B cell (primary cell): ENCODE measurements around the gene ARHGAP12. TPM values are rescaled to one million over a fixed set of nuclear protein-coding genes. Genes with fewer than 3 reads are reported as not detected.

ENCODE experiments used
- ATAC-seq: fragments of 200-7000 bp; cut with Tn5 transposase; one replicate; pipeline ENCODE4 v1.10.0; 2021; ENCODE audit warnings: low read depth, mild to moderate bottlenecking, moderate number of reproducible peaks, moderate library complexity
- CTCF ChIA-PET: fragments of 350-600 bp; sonication (Branson Sonifier 250); formaldehyde crosslinking; loops from one replicate; lab custom pipeline; 2021; ENCODE audit warnings: antibody characterized with exemption, inconsistent platforms; lab: Charles Lee
- POLR2A ChIA-PET: fragments of 350-600 bp; sonication (Branson Sonifier 250); formaldehyde crosslinking; loops from one replicate; lab custom pipeline; 2021; ENCODE audit warnings: antibody characterized with exemption; lab: Charles Lee
- DNase-seq: peaks from one replicate; pipeline ENCODE4 v3.0.0; 2013
- H2AFZ ChIP-seq: 2 replicates; pipeline ENCODE4 v1.6.1; 2012; ENCODE audit warnings: mild to moderate bottlenecking, low read depth, low read length; ENCODE audit not compliant: insufficient read depth, poor library complexity, severe bottlenecking
- H3K27ac ChIP-seq, 2 donors: 1 replicate in 1 of 2; 2 replicates in 1 of 2; pipeline ENCODE4 v1.5.1; 2012 to 2013; ENCODE audit warnings: low read length in 2 of 2, mild to moderate bottlenecking in 2 of 2, moderate library complexity in 1 of 2
- H3K27me3 ChIP-seq, 4 experiments: fragments of 200-600 bp in 1 of 4; sonication (generic) in 1 of 4; replicated peaks in 1 of 4; 1 replicate in 2 of 4; 2 replicates in 2 of 4; pipeline versions ENCODE4 v1.6.1 to v1.7.0; 2013 to 2016; ENCODE audit warnings: low read length in 3 of 4, mild to moderate bottlenecking in 2 of 4, mixed read lengths in 1 of 4, moderate library complexity in 1 of 4; ENCODE audit not compliant: insufficient read depth in 4 of 4, control insufficient read depth in 3 of 4; ENCODE audit errors: control extremely low read depth in 1 of 4
- H3K36me3 ChIP-seq, 2 experiments: replicated peaks in 1 of 2; 1 replicate in 1 of 2; 2 replicates in 1 of 2; pipeline versions ENCODE4 v1.6.1 to v1.7.1; 2013; ENCODE audit warnings: low read length in 1 of 2; ENCODE audit not compliant: insufficient read depth in 2 of 2, control insufficient read depth in 1 of 2; ENCODE audit errors: control extremely low read depth in 1 of 2, extremely low read depth in 1 of 2
- H3K4me1 ChIP-seq, 2 donors: fragments of 200-600 bp in 1 of 2; sonication (generic) in 1 of 2; 1 replicate in 1 of 2; 2 replicates in 1 of 2; pipeline versions ENCODE4 v1.5.1 to v1.6.1; 2013 to 2017; ENCODE audit warnings: low read length in 2 of 2; ENCODE audit not compliant: control insufficient read depth in 2 of 2, insufficient read depth in 2 of 2
- H3K4me2 ChIP-seq: replicated peaks from 2 replicates; pipeline ENCODE3; 2012; ENCODE audit warnings: mild to moderate bottlenecking, low read depth, low read length; ENCODE audit not compliant: poor library complexity, severe bottlenecking
- H3K4me3 ChIP-seq, 5 experiments: fragments of 200-600 bp in 1 of 5; sonication (generic) in 1 of 5; 1 replicate in 3 of 5; 2 replicates in 2 of 5; pipeline versions ENCODE4 v1.5.1 to v1.7.0; 2011 to 2016; ENCODE audit warnings: low read length in 4 of 5, mild to moderate bottlenecking in 4 of 5, low read depth in 2 of 5, control low read depth in 1 of 5, moderate library complexity in 1 of 5; ENCODE audit not compliant: insufficient read depth in 1 of 5; ENCODE audit errors: control extremely low read depth in 1 of 5, extremely low read depth in 1 of 5
- H3K79me2 ChIP-seq: fragments of 200-600 bp; sonication (generic); one replicate; pipeline ENCODE4 v1.6.0; 2016; ENCODE audit warnings: low read length; ENCODE audit not compliant: control insufficient read depth, insufficient read depth
- H3K9ac ChIP-seq: fragments of 200-600 bp; sonication (generic); 2 replicates; pipeline ENCODE4 v1.6.1; 2017; ENCODE audit warnings: mild to moderate bottlenecking, low read length, moderate library complexity
- H3K9me3 ChIP-seq, 3 donors: one replicate each; pipeline versions ENCODE4 v1.6.1 to v1.7.1; 2013; ENCODE audit warnings: low read length in 2 of 3; ENCODE audit not compliant: control insufficient read depth in 2 of 3, insufficient read depth in 1 of 3; ENCODE audit errors: control extremely low read depth in 1 of 3
- H4K20me1 ChIP-seq: 2 replicates; pipeline ENCODE4 v1.6.0; 2012; ENCODE audit warnings: mild to moderate bottlenecking, low read length; ENCODE audit not compliant: insufficient read depth, control insufficient read depth, poor library complexity, severe bottlenecking
- H3K27ac Mint-ChIP-seq: one replicate; pipeline ENCODE4 v1.8.0; 2021; ENCODE audit warnings: mixed read lengths
- H3K27me3 Mint-ChIP-seq: one replicate; pipeline ENCODE4 v1.8.0; 2021; ENCODE audit warnings: mixed read lengths
- H3K4me1 Mint-ChIP-seq: one replicate; pipeline ENCODE4 v1.8.0; 2021; ENCODE audit warnings: mixed read lengths
- H3K4me3 Mint-ChIP-seq: one replicate; pipeline ENCODE4 v1.8.0; 2021; ENCODE audit warnings: mixed read lengths
- H3K9me3 Mint-ChIP-seq: one replicate; pipeline ENCODE4 v1.8.0; 2022; ENCODE audit warnings: mixed read lengths; ENCODE audit not compliant: insufficient read depth
- CTCF ChIP-seq: fragments of 200-600 bp; IDR thresholded peaks from one replicate; pipeline ENCODE4 v1.8.0; 2022; ENCODE audit warnings: antibody characterized with exemption, mild to moderate bottlenecking
- EZH2 ChIP-seq: IDR thresholded peaks from 2 replicates; pipeline ENCODE4 v1.6.1; 2012; ENCODE audit warnings: borderline replicate concordance, low read depth, mild to moderate bottlenecking, moderate library complexity, low read length; ENCODE audit not compliant: insufficient read depth, poor library complexity, severe bottlenecking
- WGBS: methylation state at CpG from one replicate; pipeline ENCODE4 v1.1.5; 2013; ENCODE audit warnings: missing lambda C conversion rate; ENCODE audit not compliant: insufficient coverage; 5-methylcytosine and 5-hydroxymethylcytosine counted together
- intact Hi-C: fragments of 100-400 bp; cut with micrococcal nuclease; formaldehyde crosslinking; loops from one replicate; pipeline ENCODE4 v1.10.0; 2022
- polyA plus RNA-seq: library from polyadenylated mRNA; depleted of rRNA; stranded (reverse); fragments of >200 nt; gene quantifications from 2 replicates; pipeline ENCODE4 v1.2.3, GENCODE V29; 2012
- total RNA-seq, 2 donors: library from RNA; stranded (reverse); fragments of 120-200 nt in 1 of 2; gene quantifications; 1 replicate in 1 of 2; 2 replicates in 1 of 2; pipeline versions ENCODE4 v1.2.3 to v1.2.4, GENCODE V29; 2013 to 2022

Gene ARHGAP12
- total and polyA plus RNA-seq, 2 donors (not counting 1 experiment from before 2014, with no cell fraction given), result 12.3 to 45.3 TPM

- no peak for TF ChIP-seq CTCF
- no peak for TF ChIP-seq EZH2
- Mint-ChIP-seq H3K9me3 (no peaks in the 10 kb centered on the region), H3K4me3 (no peak overlapping the region), H3K27ac (no peak overlapping the region), H3K4me1 (peaks cover 15% of the 10 kb centered on the region), H3K27me3 (no peaks in the 10 kb centered on the region)
- no peaks in the 10 kb centered on the region for H3K27me3 ChIP-seq
- no peak overlapping the region for H2AFZ ChIP-seq
- ChIA-PET POLR2A (no interaction called here), CTCF (interaction anchor here (1.1 kb wide), 1 partner anchor 10 kb away, joined by 3 read pairs; no protein-coding TSS in a partner anchor)
- DNase-seq (peak; percentile 18), ATAC-seq (no peak)
- H3K9me3 ChIP-seq, result no peaks in the 10 kb centered on the region
- 96% methylated on average over 3 of the region's 4 CpGs for WGBS
- no peak overlapping the region for H3K9ac ChIP-seq
- no peak overlapping the region for H3K4me2 ChIP-seq
- H3K27ac ChIP-seq, result no peak overlapping the region
- no peaks in the 10 kb centered on the region for H3K36me3 ChIP-seq
- H3K79me2 ChIP-seq, result no peaks in the 10 kb centered on the region
- intact Hi-C loops, result no loop called here
- H4K20me1 ChIP-seq, result no peaks in the 10 kb centered on the region
- H3K4me1 ChIP-seq, result peaks cover 0 to 6% of the 10 kb centered on the region in 2 donors
- H3K4me3 ChIP-seq, result no peak overlapping the region
These were observed 11.4 kb upstream of the ARHGAP12 start for GRCh38 chr10:31939797-31940708.

DNA sequence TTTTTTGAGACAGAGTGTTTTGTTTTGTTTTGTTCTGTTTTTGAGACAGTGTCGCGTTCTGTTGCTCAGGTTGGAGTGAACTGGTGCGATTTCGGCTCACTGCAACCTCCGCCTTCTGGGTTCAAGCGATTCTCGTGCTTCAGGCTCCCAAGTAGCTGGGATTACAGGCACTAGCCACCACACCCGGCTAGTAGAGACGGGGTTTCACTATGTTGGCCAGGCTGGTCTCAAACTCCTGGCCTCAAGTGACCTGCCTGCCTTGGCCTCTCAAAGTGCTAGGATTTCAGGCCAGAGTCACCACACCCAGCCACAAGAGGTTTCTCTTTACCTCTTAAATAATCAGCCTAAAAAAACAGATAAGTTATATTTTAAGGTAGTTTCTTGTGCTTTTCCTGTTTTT, 8.7 kb upstream of the ARHGAP12 start:
- ChIA-PET CTCF (no interaction called here), POLR2A (no interaction called here)
- H3K9ac ChIP-seq, result no peak overlapping the region
- ATAC-seq (no peak), DNase-seq (no peak)
- no peaks in the 10 kb centered on the region for H3K27me3 ChIP-seq
- H3K9me3 Mint-ChIP-seq, result no peaks in the 10 kb centered on the region
- no peak overlapping the region for H3K27ac ChIP-seq
- H3K27me3 Mint-ChIP-seq, result no peaks in the 10 kb centered on the region
- H3K4me1 Mint-ChIP-seq, result peaks cover 12% of the 10 kb centered on the region
- H3K4me3 Mint-ChIP-seq, result no peak overlapping the region
- H3K4me3 ChIP-seq, result no peak overlapping the region
- H3K27ac Mint-ChIP-seq, result no peak overlapping the region
- intact Hi-C loops, result no loop called here
- H3K9me3 ChIP-seq, result no peaks in the 10 kb centered on the region
- no peaks in the 10 kb centered on the region for H3K79me2 ChIP-seq
- WGBS, result over 99% methylated on average over 9 of the region's 9 CpGs
- H3K36me3 ChIP-seq, result no peaks in the 10 kb centered on the region
- no peak for TF ChIP-seq EZH2
- TF ChIP-seq CTCF, result no peak
- H3K4me1 ChIP-seq, result peaks cover 0 to 6% of the 10 kb centered on the region in 2 donors
- H4K20me1 ChIP-seq, result no peaks in the 10 kb centered on the region
- H2AFZ ChIP-seq, result no peak overlapping the region
- H3K4me2 ChIP-seq, result no peak overlapping the region
